K562 (cell line): ENCODE data around the gene PAX5. TPM values are rescaled to one million over a fixed set of nuclear protein-coding genes. Genes with fewer than 3 reads are reported as not detected.

Source experiments
- ATAC-seq: fragments of 200-7000 bp; cut with Tn5 transposase; 3 replicates; pipeline ENCODE4 v1.9.1; 2020; ENCODE audit warnings: moderate library complexity
- BruUV-seq: library from RNA; stranded (reverse); fragments of 400-500 nt; replicated peaks from 2 replicates; lab custom pipeline; 2021; lab: Mats Ljungman, UMichigan
- CTCF ChIA-PET: fragments of 300-600 bp; formaldehyde crosslinking; extraction: SDS; loops from one replicate; lab custom pipeline; 2021; ENCODE audit warnings: low intra/inter-chr PET ratio; lab: Yijun Ruan, JAX
- POLR2A ChIA-PET: fragments of 300-600, 350-650 bp; sonication (Branson Sonifier 250); formaldehyde crosslinking; extraction: SDS; loops from one replicate; lab custom pipeline; 2021; ENCODE audit warnings: antibody characterized with exemption, inconsistent platforms; lab: Yijun Ruan, JAX
- DNase-seq, 4 experiments: peaks; one replicate each; pipeline versions ENCODE4 v3.0.0 to v3.0.0-alpha.2; 2011 to 2018; ENCODE audit warnings: low spot score in 3 of 4, mixed read lengths in 3 of 4; ENCODE audit errors: extremely low read depth in 1 of 4
- FAIRE-seq: peaks from 2 replicates; lab custom pipeline; 2011; peaks lifted over from hg19 to GRCh38; lab: Jason Lieb, UNC
- H2AFZ ChIP-seq: 2 replicates; pipeline ENCODE4 v1.6.0; 2011; ENCODE audit warnings: low read depth, low read length, control low read depth, inconsistent platforms
- H3K27ac ChIP-seq: fragments of 200-600 bp; 3 replicates; pipeline ENCODE4 v1.8.0; 2011; ENCODE audit warnings: low read depth, mild to moderate bottlenecking, control low read depth, inconsistent platforms, low read length, moderate library complexity, mixed read lengths; ENCODE audit errors: extremely low read depth
- H3K27me3 ChIP-seq, 2 experiments: fragments of 300-600 bp in 1 of 2; 2 replicates in 1 of 2; 3 replicates in 1 of 2; pipeline versions ENCODE4 v1.6.0 to v1.8.0; 2011; ENCODE audit warnings: inconsistent platforms in 2 of 2, low read length in 2 of 2, mild to moderate bottlenecking in 1 of 2, mixed read lengths in 1 of 2, moderate library complexity in 1 of 2; ENCODE audit not compliant: control insufficient read depth in 2 of 2, insufficient read depth in 2 of 2
- H3K36me3 ChIP-seq: fragments of 300-600 bp; 3 replicates; pipeline ENCODE4 v1.8.0; 2011; ENCODE audit warnings: mild to moderate bottlenecking, low read length, inconsistent platforms; ENCODE audit not compliant: control insufficient read depth, insufficient read depth
- H3K4me1 ChIP-seq, 2 experiments: fragments of 200-600 bp in 1 of 2; replicated peaks in 1 of 2; 2 replicates in 1 of 2; 3 replicates in 1 of 2; pipeline versions ENCODE4 v1.5.1 to v1.8.0; 2011; ENCODE audit warnings: inconsistent platforms in 2 of 2, low read length in 2 of 2, mild to moderate bottlenecking in 1 of 2, mixed read lengths in 1 of 2, moderate library complexity in 1 of 2; ENCODE audit not compliant: control insufficient read depth in 2 of 2, insufficient read depth in 2 of 2
- H3K4me2 ChIP-seq: 2 replicates; pipeline ENCODE4 v1.6.1; 2011; ENCODE audit warnings: low read length, control low read depth, inconsistent platforms, mixed read lengths; ENCODE audit not compliant: insufficient read depth
- H3K4me3 ChIP-seq: fragments of 200-600 bp; sonication (generic), shearing (Covaris generic); 2 replicates; pipeline ENCODE4 v1.5.1; 2016; ENCODE audit warnings: control low read depth, inconsistent platforms
- H3K79me2 ChIP-seq: fragments of 200-600 bp; 3 replicates; pipeline ENCODE4 v1.8.0; 2011; ENCODE audit warnings: low read length, inconsistent platforms; ENCODE audit not compliant: control insufficient read depth, insufficient read depth
- H3K9ac ChIP-seq, 2 experiments: 2 replicates each; pipeline versions ENCODE4 v1.6.0 to v1.6.1; 2011; ENCODE audit warnings: low read depth in 2 of 2, low read length in 2 of 2, control low read depth in 1 of 2, inconsistent platforms in 1 of 2, mild to moderate bottlenecking in 1 of 2, mixed read lengths in 1 of 2; ENCODE audit not compliant: insufficient read depth in 1 of 2
- H3K9me1 ChIP-seq: one replicate; pipeline ENCODE4 v1.6.0; 2011; ENCODE audit warnings: inconsistent platforms, mild to moderate bottlenecking, low read length, moderate library complexity; ENCODE audit not compliant: control insufficient read depth, insufficient read depth
- H3K9me3 ChIP-seq: replicated peaks from 2 replicates; pipeline ENCODE4 v1.5.1; 2011; ENCODE audit warnings: low read depth, low read length, inconsistent platforms; ENCODE audit not compliant: control insufficient read depth, insufficient read depth
- H4K20me1 ChIP-seq: replicated peaks from 2 replicates; pipeline ENCODE4 v1.6.1; 2011; ENCODE audit warnings: low read length, inconsistent platforms, mixed read lengths; ENCODE audit not compliant: control insufficient read depth, insufficient read depth
- BRD4 ChIP-seq: fragments of 200-600 bp; sonication (generic); IDR thresholded peaks from 2 replicates; pipeline ENCODE4 v1.6.1; 2017; ENCODE audit warnings: inconsistent platforms
- ELF4 ChIP-seq: fragments of 450-650 bp; formaldehyde crosslinking; IDR thresholded peaks from 2 replicates; pipeline ENCODE4 v1.4.0; 2022; ENCODE audit warnings: missing genetic modification characterization
- FOXA3 ChIP-seq, 2 experiments: fragments of 450-650 bp in 1 of 2; sonication (generic) in 1 of 2; formaldehyde crosslinking; IDR thresholded peaks in 1 of 2; conservative IDR thresholded peaks in 1 of 2; 2 replicates each; pipeline versions ENCODE4 v1.4.0 to v1.8.0; 2020 to 2022; ENCODE audit warnings: mild to moderate bottlenecking in 2 of 2, missing genetic modification reagents in 1 of 2
- MBD1 ChIP-seq: fragments of 250-450 bp; sonication (Bioruptor Pico); IDR thresholded peaks from 2 replicates; pipeline ENCODE4 v1.8.0; 2022; ENCODE audit warnings: inconsistent platforms
- PML ChIP-seq: IDR thresholded peaks from 2 replicates; pipeline ENCODE4 v1.6.1; 2012; ENCODE audit warnings: low read length, inconsistent platforms
- WHSC1 ChIP-seq: IDR thresholded peaks from one replicate; pipeline ENCODE4 v1.6.1; 2012; ENCODE audit warnings: low read length, control low read depth, inconsistent platforms
- ZNF174 ChIP-seq: fragments of 250-450 bp; sonication (Bioruptor Pico); IDR thresholded peaks from 2 replicates; pipeline ENCODE4 v1.4.0; 2020; ENCODE audit warnings: mild to moderate bottlenecking
- ZNF217 ChIP-seq: sonication (generic); formaldehyde crosslinking; IDR thresholded peaks from 2 replicates; pipeline ENCODE4 v1.8.0; 2022; ENCODE audit warnings: mild to moderate bottlenecking, missing genetic modification reagents
- ZNF316 ChIP-seq: fragments of 450-650 bp; IDR thresholded peaks from 2 replicates; pipeline ENCODE4 v1.6.1; 2016
- WGBS: fragments of 100-300 bp; shearing (Covaris generic); methylation state at CpG from one replicate; pipeline ENCODE4 v1.1.6; 2016; ENCODE audit warnings: low coverage, mixed read lengths; ENCODE audit not compliant: insufficient coverage; ENCODE audit errors: missing lambda C conversion rate; 5-methylcytosine and 5-hydroxymethylcytosine counted together
- in situ Hi-C: fragments of 300-500 bp; cut with MboI; formaldehyde crosslinking; loops from 4 replicates; pipeline ENCODE4 v1.15.0; 2018; ENCODE audit warnings: inconsistent platforms, mixed read lengths
- intact Hi-C: fragments of 100-400 bp; cut with micrococcal nuclease; formaldehyde crosslinking; loops from 2 replicates; pipeline ENCODE4 v1.14.2; 2022
- polyA plus RNA-seq, 8 experiments: library from polyadenylated mRNA; depleted of rRNA in 4 of 8; stranded (reverse) in 5 of 8; unstranded in 3 of 8; fragments of >200 nt; fragmentation: Nextera tagmentation in 2 of 8; fragmentation: Illumina TruSeq in 1 of 8; extraction: Ambion mirVana in 2 of 8; extraction: Trizol in 1 of 8; gene quantifications; 2 replicates each; pipeline versions ENCODE4 v1.2.1 to v1.2.3, GENCODE V29; 2011 to 2014; ENCODE audit warnings: inconsistent platforms in 1 of 8, missing spikeins in 1 of 8
- total RNA-seq, 7 experiments: library from RNA; depleted of rRNA in 6 of 7; stranded (reverse); fragments of >200 nt in 6 of 7; fragmentation: Illumina TruSeq in 2 of 7; extraction: Trizol in 2 of 7; gene quantifications; 2 replicates each; pipeline versions ENCODE4 v1.2.1 to v1.2.3, GENCODE V29; 2011 to 2021; ENCODE audit warnings: low replicate concordance in 1 of 7

The PAX5 gene
- total and polyA plus RNA-seq, 9 of the 15 experiments (the other 6 are each of a cell fraction or from before 2014, with no cell fraction given): 0.03 to 0.09 TPM; not detected in 7

- WGBS: 0% methylated on average over 1 of the region's 5 CpGs
- no peaks in the 10 kb centered on the region for H3K9me3 ChIP-seq
- ChIA-PET POLR2A (interaction anchor here (1.1 kb wide), 1 partner anchor 9 kb away, joined by 4 read pairs; no protein-coding TSS in a partner anchor), CTCF (no interaction called here)
- TF ChIP-seq WHSC1 (no peak), ZNF217 (CRISPR knock-in tag) (no peak), FOXA3 (CRISPR knock-in tag; conservative IDR thresholded peaks at IDR 0.05 in 1 of 2, IDR thresholded peaks at IDR 0.05 in 1 of 2) (no peak), ELF4 (no peak), ZNF316 (no peak), ZNF174 (CRISPR knock-in tag) (no peak), MBD1 (CRISPR knock-in tag) (no peak), PML (no peak), BRD4 (no peak)
- H3K79me2 ChIP-seq: no peaks in the 10 kb centered on the region
- no peak overlapping the region for H3K27ac ChIP-seq
- BruUV-seq: no TSS peak
- no peak for DNase-seq
- H3K36me3 ChIP-seq: no peaks in the 10 kb centered on the region
- intact Hi-C loops (no loop called here), in situ Hi-C loops (no loop called here)
- no peak overlapping the region for H3K4me3 ChIP-seq
- no peak overlapping the region for H2AFZ ChIP-seq
- no peak overlapping the region for H3K9ac ChIP-seq
- no peaks in the 10 kb centered on the region for H3K4me1 ChIP-seq
- H3K4me2 ChIP-seq: no peak overlapping the region
- no peak for FAIRE-seq
- H3K9me1 ChIP-seq: no peaks in the 10 kb centered on the region
- no peak for ATAC-seq
- H3K27me3 ChIP-seq: peaks cover 2 to 42% of the 10 kb centered on the region in 2 experiments; a peak in 3 of 5 replicates
- H4K20me1 ChIP-seq: no peaks in the 10 kb centered on the region
These were observed 185.1 kb downstream of the PAX5 start for GRCh38 chr9:36848946-36849345.
